H1 (cell line): Measurements from ENCODE around the gene ARMH3. TPM values are rescaled to one million over a fixed set of nuclear protein-coding genes. Genes with fewer than 3 reads are reported as not detected.

Experiments
- HDAC2 ChIP-seq, 2 experiments: fragments of 300-600 bp in 1 of 2; sonication (generic) in 1 of 2; IDR thresholded peaks; 2 replicates each; pipeline ENCODE4 v1.6.1; 2011 to 2012; ENCODE audit warnings: low read depth in 2 of 2, low read length in 2 of 2, mild to moderate bottlenecking in 2 of 2, moderate library complexity in 2 of 2, borderline replicate concordance in 1 of 2, inconsistent platforms in 1 of 2
- polyA plus RNA-seq, 7 experiments: library from polyadenylated mRNA; depleted of rRNA in 3 of 7; stranded (reverse) in 5 of 7; unstranded in 2 of 7; fragments of >200 nt in 5 of 7; fragments of 200-250 nt in 2 of 7; gene quantifications; 1 replicate in 5 of 7; 2 replicates in 1 of 7; 4 replicates in 1 of 7; pipeline versions ENCODE4 v1.2.1 to v1.2.3, GENCODE V29; 2011 to 2013; ENCODE audit warnings: missing spikeins in 2 of 7, mixed read lengths in 2 of 7
- total RNA-seq: library from RNA; stranded (reverse); fragmentation: NEBNext Ultra II Directional; extraction: Animal tissue kit (Norgen Biotek cat#: 25700); gene quantifications from 2 replicates; pipeline ENCODE4 v1.2.1, GENCODE V29; 2021

ARMH3 gene
- total and polyA plus RNA-seq, 2 of the 8 experiments (the other 6 are each of a cell fraction or from before 2014, with no cell fraction given): 11.6 to 18.3 TPM

- TF ChIP-seq HDAC2 (IDR thresholded peaks at IDR 0.05; ENCODE audit: borderline replicate concordance in 1 of 2, low read depth in 2 of 2, low read length in 2 of 2): no peak
These were observed 114.1 kb downstream of the ARMH3 start (continued) for GRCh38 chr10:101941871-101942270.
